ENCODE data around the gene PRRC2B.

PRRC2B gene

GRCh38 chr9:131403493-131403773 lies 9.5 kb downstream of the PRRC2B start:
- in situ Hi-C loops (cut with MboI; ENCODE audit: low pct_unique_long_range_greater_than_20kb, low sequenced_read_pairs, unreplicated experiment), result no loop called here
- DNase-seq (ENCODE audit: low spot score), result no peak
- TF ChIP-seq CTCF (IDR thresholded peaks at IDR 0.05; ENCODE audit: extremely low read depth, insufficient read depth, missing control alignments), result no peak

DNA sequence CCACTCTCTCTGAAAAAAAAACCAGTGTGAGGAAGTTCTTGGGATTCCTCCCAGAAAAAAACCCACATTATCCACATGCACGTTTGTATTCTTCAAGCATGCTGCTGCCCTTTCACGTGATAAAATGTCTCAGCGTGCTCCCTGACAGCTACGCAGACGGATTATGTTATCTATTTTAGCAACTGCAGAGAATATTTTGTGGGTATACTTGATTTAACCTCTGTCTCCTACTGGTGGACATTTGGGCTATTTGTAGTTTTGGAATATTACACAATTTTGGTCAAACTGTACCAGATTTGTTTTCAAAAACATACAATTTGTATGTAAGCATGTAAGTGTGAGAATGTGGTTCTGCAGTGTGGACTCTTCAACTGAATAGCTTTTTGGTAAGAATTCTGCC lies 10.7 kb downstream of the PRRC2B start:
- DNase-seq (ENCODE audit: low spot score), result no peak
- in situ Hi-C loops (cut with MboI; ENCODE audit: low pct_unique_long_range_greater_than_20kb, low sequenced_read_pairs, unreplicated experiment), result no loop called here
- TF ChIP-seq CTCF (IDR thresholded peaks at IDR 0.05; ENCODE audit: extremely low read depth, insufficient read depth, missing control alignments), result no peak

DNA sequence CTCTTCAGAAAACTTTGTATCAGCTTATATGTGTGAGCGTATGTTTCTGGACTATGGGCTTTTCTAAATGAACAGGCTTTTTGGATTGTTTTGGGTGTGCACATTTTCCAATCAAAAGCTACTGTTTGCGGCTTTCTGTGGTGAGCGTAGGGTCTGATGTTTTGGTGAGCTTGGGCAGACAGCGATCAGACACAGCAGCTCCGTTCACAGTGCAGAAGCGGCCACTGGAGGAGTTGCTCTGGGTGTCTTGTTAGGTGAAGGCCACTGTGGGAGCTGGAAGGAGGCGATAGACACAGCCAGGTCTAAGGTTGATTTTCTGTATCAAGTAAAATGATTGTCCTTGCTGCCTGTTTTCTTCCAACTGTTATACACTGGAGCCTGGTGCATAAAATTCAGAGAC lies 11.1 kb downstream of the PRRC2B start:
- in situ Hi-C loops (cut with MboI; ENCODE audit: low pct_unique_long_range_greater_than_20kb, low sequenced_read_pairs, unreplicated experiment), result no loop called here
- DNase-seq (ENCODE audit: low spot score), result no peak
- no peak for TF ChIP-seq CTCF (IDR thresholded peaks at IDR 0.05; ENCODE audit: extremely low read depth, insufficient read depth, missing control alignments)

GRCh38 chr9:131405428-131405827 lies 11.5 kb downstream of the PRRC2B start:
- no peak for TF ChIP-seq CTCF (IDR thresholded peaks at IDR 0.05; ENCODE audit: extremely low read depth, insufficient read depth, missing control alignments)
- in situ Hi-C loops (cut with MboI; ENCODE audit: low pct_unique_long_range_greater_than_20kb, low sequenced_read_pairs, unreplicated experiment), result no loop called here
- DNase-seq (ENCODE audit: low spot score), result no peak

DNA sequence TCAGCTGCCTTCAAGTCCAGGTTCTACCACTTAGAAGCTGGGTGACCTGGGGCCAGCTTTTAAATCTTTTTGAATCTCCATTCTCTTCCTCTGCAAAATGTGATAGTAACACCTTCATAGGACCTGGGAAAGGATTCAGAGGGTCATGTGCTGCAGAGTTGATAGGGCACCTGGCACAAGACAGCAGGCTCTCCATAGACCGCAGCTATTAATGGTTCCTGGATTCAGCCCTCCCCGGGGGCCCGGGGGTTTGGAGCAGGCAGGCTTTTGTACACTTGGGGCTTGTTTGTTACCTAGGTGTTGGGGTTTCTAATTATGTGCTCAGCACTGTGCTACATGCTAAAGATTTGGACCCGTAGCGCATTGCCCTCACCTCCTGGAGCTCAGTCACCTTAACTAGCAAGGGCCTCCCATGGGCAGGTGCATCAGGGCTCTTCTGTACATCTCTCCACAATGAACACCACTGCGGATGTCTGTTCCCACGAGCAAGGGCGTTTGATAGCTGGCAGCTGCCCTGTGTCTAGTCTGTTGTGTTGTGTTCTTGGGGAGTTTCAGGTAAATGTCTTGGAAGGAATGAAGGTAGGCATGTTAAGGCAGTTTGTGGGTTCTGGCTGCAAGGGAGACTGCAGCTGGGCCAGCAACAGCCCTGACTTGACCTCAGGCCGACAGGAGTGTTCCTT lies 12.1 kb downstream of the PRRC2B start:
- DNase-seq (ENCODE audit: low spot score), result no peak
- in situ Hi-C loops (cut with MboI; ENCODE audit: low pct_unique_long_range_greater_than_20kb, low sequenced_read_pairs, unreplicated experiment), result no loop called here
- TF ChIP-seq CTCF (IDR thresholded peaks at IDR 0.05; ENCODE audit: extremely low read depth, insufficient read depth, missing control alignments), result no peak

GRCh38 chr9:131406563-131407436 lies 12.9 kb downstream of the PRRC2B start:
- in situ Hi-C loops (cut with MboI; ENCODE audit: low pct_unique_long_range_greater_than_20kb, low sequenced_read_pairs, unreplicated experiment), result no loop called here
- no peak for DNase-seq (ENCODE audit: low spot score)
- no peak for TF ChIP-seq CTCF (IDR thresholded peaks at IDR 0.05; ENCODE audit: extremely low read depth, insufficient read depth, missing control alignments)
